Epithelial cell of prostate (primary cell): ENCODE measurements around the gene DCP2.

ENCODE experiments used
- DNase-seq: peaks from one replicate; pipeline ENCODE4 v3.0.0-alpha.2; 2011; ENCODE audit warnings: low read depth, low spot score
- H3K27ac ChIP-seq: fragments of 450-650 bp; 2 replicates; pipeline ENCODE4 v1.5.1; 2017; ENCODE audit warnings: mild to moderate bottlenecking

DCP2 gene

GRCh38 chr5:113040672-113041260 lies 64.2 kb downstream of the DCP2 start:
- no peak for DNase-seq
- H3K27ac ChIP-seq = peak overlapping the region; percentile 91

- no peak for DNase-seq
- no peak overlapping the region for H3K27ac ChIP-seq
Observed at GRCh38 chr5:113042491-113043243, 66.1 kb downstream of the DCP2 start.

- no peak for DNase-seq
Observed at GRCh38 chr5:113043491-113043931, 66.9 kb downstream of the DCP2 start.

GRCh38 chr5:113044776-113045465 lies 68.3 kb downstream of the DCP2 start:
- H3K27ac ChIP-seq = peak overlapping the region; percentile 50
- no peak for DNase-seq

More at GRCh38 chr5:113043491-113043931, 66.9 kb downstream of the DCP2 start:
- no peak overlapping the region for H3K27ac ChIP-seq

- DNase-seq = no peak
- H3K27ac ChIP-seq = peak overlapping the region; percentile 77
Observed at GRCh38 chr5:113047234-113047633, 70.6 kb downstream of the DCP2 start.

- H3K27ac ChIP-seq = peak overlapping the region; percentile 77
- DNase-seq = no peak
Observed at GRCh38 chr5:113047733-113048652, 71.4 kb downstream of the DCP2 start.

- no peak overlapping the region for H3K27ac ChIP-seq
- no peak for DNase-seq
Observed at GRCh38 chr5:113048931-113049330, 72.3 kb downstream of the DCP2 start.

GRCh38 chr5:113050721-113051382 lies 74.3 kb downstream of the DCP2 start:
- DNase-seq = no peak
- H3K27ac ChIP-seq = peak overlapping the region; percentile 93

GRCh38 chr5:113052041-113052795 lies 75.6 kb downstream of the DCP2 start:
- no peak for DNase-seq
- H3K27ac ChIP-seq = peak overlapping the region; percentile 93

GRCh38 chr5:113053511-113053995 lies 77.0 kb downstream of the DCP2 start:
- H3K27ac ChIP-seq = no peak overlapping the region
- DNase-seq = no peak

- DNase-seq = no peak
- H3K27ac ChIP-seq = no peak overlapping the region
Observed at GRCh38 chr5:113054899-113055298, 78.3 kb downstream of the DCP2 start.

- no peak for DNase-seq
- no peak overlapping the region for H3K27ac ChIP-seq
Observed at GRCh38 chr5:113056988-113057387, 80.4 kb downstream of the DCP2 start.

- peak overlapping the region; percentile 33 for H3K27ac ChIP-seq
- no peak for DNase-seq
Observed at GRCh38 chr5:113057557-113057984, 81.0 kb downstream of the DCP2 start.

- peak overlapping the region; percentile 33 for H3K27ac ChIP-seq
- DNase-seq = no peak
Observed at GRCh38 chr5:113058269-113058668, 81.7 kb downstream of the DCP2 start.

- peak overlapping the region; percentile 33 for H3K27ac ChIP-seq
Observed at GRCh38 chr5:113058706-113059226, 82.2 kb downstream of the DCP2 start.

GRCh38 chr5:113059232-113060040 lies 82.8 kb downstream of the DCP2 start:
- DNase-seq = no peak
- no peak overlapping the region for H3K27ac ChIP-seq

More at GRCh38 chr5:113058706-113059226, 82.2 kb downstream of the DCP2 start:
- DNase-seq = no peak

GRCh38 chr5:113060408-113061025 lies 83.9 kb downstream of the DCP2 start:
- DNase-seq = no peak
- peak overlapping the region; percentile 77 for H3K27ac ChIP-seq
